Endothelial cell of umbilical vein (primary cell): ENCODE measurements around the gene DPF3. TPM values are rescaled to one million over a fixed set of nuclear protein-coding genes. Genes with fewer than 3 reads are reported as not detected.

Experiments used
- BruUV-seq: library from RNA; stranded (reverse); fragments of 400-500 nt; replicated peaks from 2 replicates; lab custom pipeline; 2021; lab: Mats Ljungman, UMichigan
- CTCF ChIA-PET: fragments of 300-600, 350-600 bp; sonication (Branson Sonifier 250); formaldehyde crosslinking; loops from one replicate; lab custom pipeline; 2021; ENCODE audit warnings: antibody characterized with exemption, inconsistent platforms; lab: Charles Lee
- POLR2A ChIA-PET: fragments of 300-600, 350-600 bp; sonication (Branson Sonifier 250); formaldehyde crosslinking; loops from one replicate; lab custom pipeline; 2021; ENCODE audit warnings: antibody characterized with exemption, inconsistent platforms; lab: Charles Lee
- DNase-seq: peaks from one replicate; pipeline ENCODE4 v3.0.0-alpha.2; 2011; ENCODE audit warnings: low read depth, low spot score
- FAIRE-seq: peaks from 2 replicates; lab custom pipeline; 2011; peaks lifted over from hg19 to GRCh38; lab: Jason Lieb, UNC
- H2AFZ ChIP-seq: 2 replicates; pipeline ENCODE4 v1.6.0; 2012; ENCODE audit warnings: low read depth, low read length, control low read depth, inconsistent platforms
- H3K27ac ChIP-seq: 2 replicates; pipeline ENCODE4 v1.5.1; 2011; ENCODE audit warnings: low read depth, mild to moderate bottlenecking, control low read depth, low read length, moderate library complexity; ENCODE audit not compliant: insufficient read depth
- H3K27me3 ChIP-seq, 2 experiments: 2 replicates each; pipeline versions ENCODE4 v1.6.0 to v1.6.1; 2011; ENCODE audit warnings: low read length in 2 of 2, mixed read lengths in 1 of 2; ENCODE audit not compliant: control insufficient read depth in 2 of 2, insufficient read depth in 2 of 2
- H3K36me3 ChIP-seq, 2 experiments: 2 replicates in 1 of 2; 3 replicates in 1 of 2; pipeline ENCODE4 v1.5.1; 2011; ENCODE audit warnings: low read length in 2 of 2, mild to moderate bottlenecking in 1 of 2, moderate library complexity in 1 of 2; ENCODE audit not compliant: control insufficient read depth in 2 of 2, insufficient read depth in 2 of 2; ENCODE audit errors: extremely low read depth in 1 of 2
- H3K4me1 ChIP-seq: 3 replicates; pipeline ENCODE4 v1.5.1; 2011; ENCODE audit warnings: mild to moderate bottlenecking, low read length; ENCODE audit not compliant: control insufficient read depth, insufficient read depth; ENCODE audit errors: extremely low read depth
- H3K4me2 ChIP-seq: 2 replicates; pipeline ENCODE4 v1.6.1; 2011; ENCODE audit warnings: low read length, control low read depth, mixed read lengths; ENCODE audit not compliant: insufficient read depth
- H3K4me3 ChIP-seq, 3 experiments: fragments of 200-600 bp in 1 of 3; sonication (generic), shearing (Covaris generic) in 1 of 3; replicated peaks in 1 of 3; 2 replicates each; pipeline ENCODE4 v1.5.1; 2011 to 2016; ENCODE audit warnings: control low read depth in 3 of 3, low read length in 3 of 3, mild to moderate bottlenecking in 2 of 3, inconsistent platforms in 1 of 3, low read depth in 1 of 3, moderate library complexity in 1 of 3; ENCODE audit not compliant: insufficient read depth in 1 of 3
- H3K79me2 ChIP-seq: 2 replicates; pipeline ENCODE4 v1.6.0; 2012; ENCODE audit warnings: low read length, inconsistent platforms; ENCODE audit not compliant: control insufficient read depth, insufficient read depth
- H3K9ac ChIP-seq: replicated peaks from 2 replicates; pipeline ENCODE3; 2011; ENCODE audit warnings: low read length, control low read depth; ENCODE audit not compliant: insufficient read depth; ENCODE audit errors: extremely low read depth
- H3K9me1 ChIP-seq: replicated peaks from 3 replicates; pipeline ENCODE4 v1.6.0; 2011; ENCODE audit warnings: mild to moderate bottlenecking, low read length; ENCODE audit not compliant: control insufficient read depth, insufficient read depth; ENCODE audit errors: extremely low read depth
- H3K9me3 ChIP-seq: replicated peaks from 2 replicates; pipeline ENCODE4 v1.5.1; 2012; ENCODE audit warnings: low read length, inconsistent platforms; ENCODE audit not compliant: control insufficient read depth, insufficient read depth
- H4K20me1 ChIP-seq: replicated peaks from 2 replicates; pipeline ENCODE3; 2011; ENCODE audit warnings: mild to moderate bottlenecking, low read length; ENCODE audit not compliant: control insufficient read depth, insufficient read depth; ENCODE audit errors: extremely low read depth
- EZH2 ChIP-seq: IDR thresholded peaks from 2 replicates; pipeline ENCODE4 v1.6.1; 2012; ENCODE audit warnings: borderline replicate concordance, low read depth, mild to moderate bottlenecking, moderate library complexity, low read length, inconsistent platforms; ENCODE audit not compliant: severe bottlenecking
- FOS ChIP-seq: IDR thresholded peaks from 2 replicates; pipeline ENCODE4 v1.6.1; 2011; ENCODE audit warnings: mild to moderate bottlenecking, low read length, moderate library complexity, borderline replicate concordance; ENCODE audit not compliant: insufficient read depth
- GATA2 ChIP-seq: IDR thresholded peaks from 2 replicates; pipeline ENCODE4 v1.7.0; 2011; ENCODE audit warnings: low read depth, mild to moderate bottlenecking, moderate library complexity, mixed read lengths, low read length; ENCODE audit not compliant: insufficient read length, insufficient read depth
- JUN ChIP-seq: IDR thresholded peaks from 2 replicates; pipeline ENCODE4 v1.6.1; 2011; ENCODE audit warnings: borderline replicate concordance, low read depth; ENCODE audit not compliant: insufficient read length, insufficient read depth
- MYC ChIP-seq: IDR thresholded peaks from one replicate; pipeline ENCODE4 v1.6.1; 2011; ENCODE audit warnings: mild to moderate bottlenecking, low read depth, low read length
- POLR2A ChIP-seq: IDR thresholded peaks from 2 replicates; pipeline ENCODE4 v1.6.1; 2012; ENCODE audit warnings: low read depth, mild to moderate bottlenecking, control low read depth, low read length
- POLR2AphosphoS5 ChIP-seq: IDR thresholded peaks from 2 replicates; pipeline ENCODE4 v1.6.1; 2012; ENCODE audit warnings: low read depth, mild to moderate bottlenecking, control low read depth, low read length, moderate library complexity; ENCODE audit not compliant: insufficient read depth
- dilution Hi-C: fragments of 300-500 bp; cut with MboI; formaldehyde crosslinking; loops from one replicate; pipeline ENCODE4 v1.15.0; 2019; ENCODE audit warnings: low sequenced_read_pairs; ENCODE audit not compliant: extremely low pct_ligation_motif_present
- intact Hi-C: fragments of 100-400 bp; cut with micrococcal nuclease; formaldehyde crosslinking; loops from one replicate; pipeline ENCODE4 v1.10.0; 2022
- polyA plus RNA-seq, 4 experiments: library from polyadenylated mRNA; depleted of rRNA in 3 of 4; stranded (reverse) in 3 of 4; unstranded in 1 of 4; fragments of >200 nt; gene quantifications; 2 replicates each; pipeline versions ENCODE4 v1.2.1 to v1.2.3, GENCODE V29; 2011 to 2012; ENCODE audit warnings: missing spikeins in 1 of 4
- total RNA-seq: library from RNA; stranded (reverse); gene quantifications from 2 replicates; pipeline ENCODE4 v1.2.3, GENCODE V29; 2021
- TF ChIP-seq, protein P1 (sequence below), 2 donors: IDR thresholded peaks; 1 replicate in 1 of 2; 2 replicates in 1 of 2; pipeline ENCODE4 v1.5.1; 2011; ENCODE audit warnings: low read length in 2 of 2, mild to moderate bottlenecking in 2 of 2, moderate library complexity in 2 of 2, control low read depth in 1 of 2, inconsistent platforms in 1 of 2, low read depth in 1 of 2; ENCODE audit not compliant: insufficient read depth in 1 of 2; ENCODE audit errors: extremely low read depth in 1 of 2
- TF ChIP-seq, protein P2 (sequence below): IDR thresholded peaks from 2 replicates; pipeline ENCODE4 v1.6.1; 2011; ENCODE audit not compliant: insufficient read depth, insufficient read length

DPF3 gene
- total and polyA plus RNA-seq, 2 donors (not counting 3 experiments of a cell fraction or from before 2014, with no cell fraction given): 2.4 to 3.5 TPM

DNA sequence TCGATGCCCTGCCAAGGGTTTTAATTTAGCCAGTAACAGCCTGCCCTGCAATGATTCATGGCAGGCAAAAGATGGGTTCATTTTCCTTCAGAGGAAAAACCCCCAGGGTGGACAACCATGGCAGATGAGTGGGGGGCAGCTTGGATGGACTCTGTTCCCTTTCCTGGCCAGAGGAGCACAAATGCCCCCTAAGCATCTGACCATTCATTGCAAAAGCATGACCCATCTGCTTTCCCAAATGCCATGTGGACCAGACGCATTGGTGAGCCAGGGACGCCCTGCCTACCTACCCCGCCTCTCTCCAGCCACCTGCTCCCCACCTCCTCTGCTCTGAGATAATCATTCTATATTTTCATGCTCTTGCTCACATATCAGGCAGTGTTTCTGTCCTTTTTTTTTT lies 281.9 kb downstream of the DPF3 start:
- FAIRE-seq: no peak
- dilution Hi-C loops (no loop called here), intact Hi-C loops (no loop called here)
- CTCF ChIA-PET: no interaction called here
- Histone ChIP-seq H3K27me3 (no peaks in the 10 kb centered on the region), H3K4me3 (no peak overlapping the region), H3K36me3 (no peaks in the 10 kb centered on the region), H3K79me2 (no peaks in the 10 kb centered on the region), H3K9me1 (no peaks in the 10 kb centered on the region), H2AFZ (no peak overlapping the region), H3K27ac (no peak overlapping the region), H4K20me1 (no peaks in the 10 kb centered on the region), H3K9ac (no peak overlapping the region), H3K4me1 (peaks cover 37% of the 10 kb centered on the region), H3K4me2 (no peak overlapping the region), H3K9me3 (no peaks in the 10 kb centered on the region)
- BruUV-seq: no TSS peak
- DNase-seq: no peak
- POLR2A ChIA-PET: no interaction called here
- TF ChIP-seq, protein P1, sequence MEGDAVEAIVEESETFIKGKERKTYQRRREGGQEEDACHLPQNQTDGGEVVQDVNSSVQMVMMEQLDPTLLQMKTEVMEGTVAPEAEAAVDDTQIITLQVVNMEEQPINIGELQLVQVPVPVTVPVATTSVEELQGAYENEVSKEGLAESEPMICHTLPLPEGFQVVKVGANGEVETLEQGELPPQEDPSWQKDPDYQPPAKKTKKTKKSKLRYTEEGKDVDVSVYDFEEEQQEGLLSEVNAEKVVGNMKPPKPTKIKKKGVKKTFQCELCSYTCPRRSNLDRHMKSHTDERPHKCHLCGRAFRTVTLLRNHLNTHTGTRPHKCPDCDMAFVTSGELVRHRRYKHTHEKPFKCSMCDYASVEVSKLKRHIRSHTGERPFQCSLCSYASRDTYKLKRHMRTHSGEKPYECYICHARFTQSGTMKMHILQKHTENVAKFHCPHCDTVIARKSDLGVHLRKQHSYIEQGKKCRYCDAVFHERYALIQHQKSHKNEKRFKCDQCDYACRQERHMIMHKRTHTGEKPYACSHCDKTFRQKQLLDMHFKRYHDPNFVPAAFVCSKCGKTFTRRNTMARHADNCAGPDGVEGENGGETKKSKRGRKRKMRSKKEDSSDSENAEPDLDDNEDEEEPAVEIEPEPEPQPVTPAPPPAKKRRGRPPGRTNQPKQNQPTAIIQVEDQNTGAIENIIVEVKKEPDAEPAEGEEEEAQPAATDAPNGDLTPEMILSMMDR (IDR thresholded peaks at IDR 0.05; ENCODE audit: extremely low read depth in 1 of 2, insufficient read depth in 1 of 2, low read depth in 1 of 2, low read length in 2 of 2): no peak
- TF ChIP-seq, protein P2, sequence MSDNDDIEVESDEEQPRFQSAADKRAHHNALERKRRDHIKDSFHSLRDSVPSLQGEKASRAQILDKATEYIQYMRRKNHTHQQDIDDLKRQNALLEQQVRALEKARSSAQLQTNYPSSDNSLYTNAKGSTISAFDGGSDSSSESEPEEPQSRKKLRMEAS: no peak
- no peak for TF ChIP-seq POLR2AphosphoS5
- TF ChIP-seq GATA2: no peak

DNA sequence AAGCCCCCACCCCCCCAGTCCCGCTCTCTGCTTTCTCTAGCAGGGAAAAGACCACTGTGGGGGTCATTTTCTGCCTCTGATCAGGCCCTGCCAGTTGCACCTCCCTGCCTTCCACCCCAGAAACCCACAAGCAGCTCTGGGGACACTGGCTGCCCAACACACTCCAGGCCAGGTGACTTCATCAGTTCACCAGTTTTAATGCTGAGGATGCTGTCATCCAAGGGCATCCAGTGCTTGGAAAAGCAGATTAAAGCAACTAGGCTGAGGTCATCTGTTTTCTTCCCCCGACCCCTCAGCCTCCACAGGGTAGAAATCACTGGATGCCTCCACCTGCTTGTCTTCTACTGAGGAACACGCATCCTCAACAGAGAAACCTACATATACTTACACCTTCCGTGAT lies 282.4 kb downstream of the DPF3 start:
- Histone ChIP-seq H4K20me1 (no peaks in the 10 kb centered on the region), H3K4me1 (peaks cover 31% of the 10 kb centered on the region), H3K4me3 (no peak overlapping the region), H3K36me3 (no peaks in the 10 kb centered on the region), H3K9me3 (no peaks in the 10 kb centered on the region), H3K27me3 (no peaks in the 10 kb centered on the region), H3K9me1 (no peaks in the 10 kb centered on the region), H2AFZ (no peak overlapping the region), H3K79me2 (no peaks in the 10 kb centered on the region), H3K9ac (no peak overlapping the region), H3K4me2 (no peak overlapping the region), H3K27ac (no peak overlapping the region)
- FAIRE-seq (no peak), DNase-seq (no peak)
- POLR2A ChIA-PET: no interaction called here
- CTCF ChIA-PET: no interaction called here
- TF ChIP-seq, protein P1 (IDR thresholded peaks at IDR 0.05; ENCODE audit: extremely low read depth in 1 of 2, insufficient read depth in 1 of 2, low read depth in 1 of 2, low read length in 2 of 2): no peak
- TF ChIP-seq EZH2: no peak
- no peak for TF ChIP-seq GATA2
- TF ChIP-seq JUN: no peak
- TF ChIP-seq POLR2AphosphoS5: no peak
- TF ChIP-seq, protein P2: no peak
- no peak for TF ChIP-seq FOS
- no peak for TF ChIP-seq POLR2A
- TF ChIP-seq MYC: no peak
- BruUV-seq: no TSS peak
- dilution Hi-C loops: no loop called here
- intact Hi-C loops: no loop called here
